Ureter (tissue), 1 donor: Measurements from ENCODE around the gene VPS4A. TPM values are rescaled to one million over a fixed set of nuclear protein-coding genes. Genes with fewer than 3 reads are reported as not detected.
A peak's percentile ranks its signal among the peaks of the same experiment; 100 is the strongest.
"Not testable (repeated sequence)": the region's sequence is repeated elsewhere in the genome, so short reads cannot be mapped to it uniquely, and the experiment has no call there.

ENCODE experiments used
- DNase-seq: peaks from one replicate; pipeline ENCODE4 v3.0.0-alpha.2; 2020; ENCODE audit warnings: low spot score
- total RNA-seq: library from RNA; stranded (reverse); gene quantifications from one replicate; pipeline ENCODE4 v1.2.4, GENCODE V29; 2023
- donor health status: DM: yes; HTN: yes; CAD: no.

The VPS4A gene
- total RNA-seq, 1 donor from 2014 or later = 30.8 TPM

- no peak for DNase-seq
Observed at GRCh38 chr16:69327585-69328310, 16.6 kb downstream of the VPS4A start.

- DNase-seq = no peak
Observed at GRCh38 chr16:69328854-69329316, 17.7 kb downstream of the VPS4A start.

DNA sequence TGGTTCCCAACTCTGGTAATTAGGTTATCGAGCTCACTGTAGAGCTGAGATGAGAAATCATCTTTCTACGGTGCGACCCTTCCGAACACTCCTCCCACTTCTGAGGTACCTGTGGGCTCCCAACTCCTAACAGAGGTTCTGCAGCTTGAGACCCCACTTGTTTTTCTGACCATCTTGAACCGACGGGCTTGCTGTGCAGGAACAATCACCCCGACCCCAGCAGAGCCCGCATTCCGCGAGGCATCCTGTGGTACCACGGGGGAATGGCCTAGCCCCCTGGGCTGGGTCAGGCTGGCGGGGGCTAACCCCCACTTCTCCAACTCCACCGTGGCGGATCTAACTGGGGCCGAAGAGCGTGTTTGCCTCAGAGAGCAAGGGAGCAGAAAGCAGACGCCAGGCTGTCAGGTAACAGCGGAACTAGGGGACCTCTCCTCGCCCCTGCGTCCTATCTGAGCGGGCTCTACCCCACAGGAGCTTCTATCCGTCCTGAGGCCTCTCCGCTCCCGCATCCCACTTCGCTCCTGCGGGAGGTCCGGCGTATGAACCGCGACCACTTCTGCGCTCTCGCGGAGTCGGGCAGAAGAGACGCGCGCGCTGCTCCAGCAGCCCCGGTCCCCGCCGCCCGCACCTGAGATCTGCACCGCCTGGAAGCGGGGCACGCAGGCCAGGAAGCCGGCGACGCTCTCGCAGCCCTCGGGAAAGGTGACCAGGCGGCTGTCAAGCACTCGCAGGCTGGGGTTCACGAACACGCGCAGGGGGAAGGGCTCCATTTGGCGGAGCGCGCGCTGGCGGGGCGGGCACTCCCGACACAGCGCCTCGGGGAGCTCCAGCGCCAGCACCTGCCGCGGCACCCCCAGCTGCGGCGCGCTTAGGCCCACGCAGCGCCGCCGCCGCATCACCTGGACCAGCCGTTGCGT is 18.5 kb downstream of the VPS4A start:
- no peak for DNase-seq

GRCh38 chr16:69330286-69331109 is 19.3 kb downstream of the VPS4A start, which contains the start of gene PDF:
TSS of gene PDF (minus strand) at chr16:69330588. CDS start at chr16:69330570, 18 bp downstream.
- DNase-seq = peak; percentile 95

GRCh38 chr16:69334696-69335095 is 23.5 kb downstream of the VPS4A start:
- no peak for DNase-seq

- no peak for DNase-seq
Observed at GRCh38 chr16:69338557-69339288, 27.6 kb downstream of the VPS4A start.

- DNase-seq = peak; percentile 96
Observed at GRCh38 chr16:69339289-69340094, 28.3 kb downstream of the VPS4A start, which contains the start of the genes COG8 and NIP7. TSS of gene COG8 (minus strand) at chr16:69339564. CDS start at chr16:69339552, 12 bp downstream. TSS of gene NIP7 (plus strand) at chr16:69339772. CDS start at chr16:69339830, 58 bp downstream.

- no peak for DNase-seq
Observed at GRCh38 chr16:69340095-69340644, 29.0 kb downstream of the VPS4A start.

DNA sequence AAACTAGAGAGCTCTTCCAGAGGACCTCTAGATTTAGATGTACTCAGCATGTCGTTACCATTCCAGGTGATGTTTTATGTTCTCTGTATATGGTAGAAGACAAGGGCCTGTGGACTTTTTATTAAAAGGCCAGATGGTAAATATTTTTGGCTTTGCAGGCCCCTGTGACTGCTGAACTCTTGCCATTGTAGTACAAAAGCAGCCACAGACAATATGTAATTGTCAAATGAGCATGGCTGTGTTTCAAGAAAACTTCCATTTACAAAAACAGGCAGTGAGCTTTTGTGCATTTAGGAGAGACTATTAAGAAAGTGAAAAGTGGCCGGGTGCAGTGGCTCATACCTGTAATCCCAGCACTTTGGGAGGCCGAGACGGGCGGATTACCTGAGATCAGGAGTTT is 33.0 kb downstream of the VPS4A start:
- no peak for DNase-seq

GRCh38 chr16:69345923-69346322 is 34.8 kb downstream of the VPS4A start:
- no peak for DNase-seq

- no peak for DNase-seq
Observed at GRCh38 chr16:69346683-69347082, 35.5 kb downstream of the VPS4A start.

DNA sequence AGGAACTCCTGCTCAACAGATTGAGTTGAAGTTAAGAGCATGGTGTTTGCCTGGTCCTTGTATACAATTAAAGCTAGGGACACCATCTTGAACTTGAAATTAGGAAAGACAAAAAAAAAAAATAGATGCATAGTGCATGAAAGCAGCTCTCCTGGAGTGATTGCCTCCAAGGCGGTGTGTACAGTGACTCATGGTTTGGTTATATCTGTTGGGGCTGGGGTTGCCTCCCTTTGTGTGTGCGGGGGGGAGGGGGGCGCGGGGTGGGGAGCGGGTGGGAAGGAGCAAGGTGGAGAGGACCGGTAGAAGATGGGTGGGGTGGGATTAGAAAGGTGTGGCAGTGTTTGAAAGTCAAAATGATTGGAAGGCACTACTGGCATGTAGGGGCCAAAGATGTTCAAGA is 37.1 kb downstream of the VPS4A start:
- no peak for DNase-seq

- DNase-seq = no peak
Observed at GRCh38 chr16:69349536-69349935, 38.4 kb downstream of the VPS4A start.

DNA sequence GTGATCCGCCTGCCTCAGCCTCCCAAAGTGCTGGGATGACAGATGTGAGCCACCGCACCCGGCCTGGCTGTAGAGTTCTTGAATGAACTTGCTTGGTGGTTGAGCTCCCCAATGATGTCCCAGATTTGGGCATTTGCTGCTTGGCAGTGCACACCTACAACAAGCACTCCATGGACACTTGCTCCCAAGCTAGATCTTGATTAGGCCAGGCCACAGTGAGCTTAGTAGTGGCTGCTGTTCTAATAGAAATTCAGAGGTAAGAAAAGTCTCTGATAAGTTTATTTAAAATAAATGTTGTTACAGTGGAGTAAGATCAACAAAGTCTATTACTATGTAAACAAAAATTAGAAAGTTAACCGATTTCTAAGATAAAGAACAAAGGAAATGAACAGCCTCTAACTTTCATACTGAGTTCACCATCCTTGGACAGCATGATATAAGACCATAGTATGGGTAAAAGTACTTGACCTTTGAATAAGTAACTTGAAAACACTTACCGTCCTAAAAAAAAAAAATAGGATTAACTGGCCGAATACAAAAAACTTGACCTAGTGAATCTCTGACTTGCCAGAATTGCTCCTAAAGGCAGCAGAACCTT is 39.5 kb downstream of the VPS4A start:
- no peak for DNase-seq

- no peak for DNase-seq
Observed at GRCh38 chr16:69351309-69352027, 40.3 kb downstream of the VPS4A start, which contains the start of gene TMED6. TSS of gene TMED6 (minus strand) at chr16:69351786. CDS start at chr16:69351753, 33 bp downstream.

DNA sequence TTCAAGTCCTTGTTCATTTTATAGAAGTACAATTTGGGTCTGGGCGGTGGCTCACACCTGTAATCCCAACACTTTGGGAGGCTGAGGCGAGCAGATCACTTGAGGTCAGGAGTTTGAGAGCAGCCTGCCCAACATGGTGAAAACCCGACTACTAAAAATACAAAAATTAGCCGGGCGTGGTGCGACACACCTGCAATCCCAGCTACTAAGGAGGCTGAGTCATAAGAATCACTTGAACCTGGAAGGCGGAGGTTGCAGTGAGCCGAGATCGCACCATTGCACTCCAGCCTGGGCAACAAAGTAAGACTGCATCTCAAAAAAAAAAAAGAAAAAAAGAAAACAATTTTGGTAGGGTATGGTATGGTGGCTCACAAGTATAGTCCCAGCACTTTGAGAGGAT is 48.9 kb downstream of the VPS4A start:
- DNase-seq = not testable (repeated sequence)

DNA sequence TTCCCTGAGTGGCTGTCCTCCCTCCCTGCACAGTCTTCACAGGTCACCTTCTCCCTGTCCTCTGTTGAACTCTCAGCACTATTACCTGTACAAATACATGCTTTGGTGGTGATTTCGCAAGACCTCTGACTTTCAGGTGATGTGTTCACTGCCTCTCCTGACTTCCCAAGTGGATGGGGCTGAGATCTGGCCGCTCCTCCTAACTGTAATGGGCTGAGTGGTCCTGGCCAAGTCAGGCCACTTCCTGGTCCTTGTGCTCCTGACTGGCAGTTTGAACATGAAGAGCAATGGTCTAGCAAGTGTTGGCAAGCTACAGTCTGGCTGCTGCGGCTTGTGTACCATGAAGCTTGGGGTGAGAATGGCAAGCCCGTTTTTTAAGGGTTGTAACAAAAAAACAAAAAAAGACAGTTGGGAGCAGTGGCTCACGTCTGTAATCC is 52.1 kb downstream of the VPS4A start:
- no peak for DNase-seq

GRCh38 chr16:69364088-69364487 is 52.9 kb downstream of the VPS4A start:
- no peak for DNase-seq
